AML-193 (cell line): ENCODE measurements around the gene PDSS1.
A peak's percentile ranks its signal among the peaks of the same experiment; 100 is the strongest.
"Not testable (repeated sequence)": the region's sequence is repeated elsewhere in the genome, so short reads cannot be mapped to it uniquely, and the experiment has no call there.

Source experiments
- DNase-seq, 2 experiments: peaks; one replicate each; lab custom pipeline; 2025; lab: John Stamatoyannopoulos, UW

PDSS1 gene

GRCh38 chr10:26697163-26697921 is at the start of gene PDSS1:
Gene PDSS1, plus strand, starts transcription at chr10:26697701. Its CDS starts 11 bp downstream, at chr10:26697712.
- DNase-seq = peak; percentile 53 to 66

- not testable (repeated sequence) for DNase-seq
Measured at GRCh38 chr10:26648245-26648636, 49.3 kb upstream of the PDSS1 start.

- no peak for DNase-seq
Measured at GRCh38 chr10:26650406-26650805, 47.1 kb upstream of the PDSS1 start.

GRCh38 chr10:26651476-26651875 is 46.0 kb upstream of the PDSS1 start:
- DNase-seq = not testable (repeated sequence)

GRCh38 chr10:26653004-26653403 is 44.5 kb upstream of the PDSS1 start:
- DNase-seq = no peak

GRCh38 chr10:26655746-26656145 is 41.8 kb upstream of the PDSS1 start:
- DNase-seq = no peak

- DNase-seq = no peak
Measured at GRCh38 chr10:26662864-26663263, 34.6 kb upstream of the PDSS1 start.

GRCh38 chr10:26665080-26666048 is 32.1 kb upstream of the PDSS1 start:
- no peak for DNase-seq

GRCh38 chr10:26675873-26676257 is 21.6 kb upstream of the PDSS1 start:
- DNase-seq = no peak

GRCh38 chr10:26679588-26679987 is 17.9 kb upstream of the PDSS1 start:
- DNase-seq = no peak

GRCh38 chr10:26681076-26681475 is 16.4 kb upstream of the PDSS1 start:
- DNase-seq = peak; percentile 63 to 72

GRCh38 chr10:26681971-26682370 is 15.5 kb upstream of the PDSS1 start:
- DNase-seq = not testable (repeated sequence)

GRCh38 chr10:26682931-26683330 is 14.6 kb upstream of the PDSS1 start:
- DNase-seq = no peak

GRCh38 chr10:26684667-26685264 is 12.7 kb upstream of the PDSS1 start:
- peak; percentile 69 to 73 for DNase-seq

GRCh38 chr10:26685441-26685840 is 12.1 kb upstream of the PDSS1 start:
- DNase-seq = no peak

GRCh38 chr10:26689399-26689798 is 8.1 kb upstream of the PDSS1 start:
- no peak for DNase-seq

- peak; percentile 36 to 42 for DNase-seq
Measured at GRCh38 chr10:26690731-26691475, 6.6 kb upstream of the PDSS1 start.

- not testable (repeated sequence) for DNase-seq
Measured at GRCh38 chr10:26694536-26694935, 3.0 kb upstream of the PDSS1 start.

- DNase-seq = peak; percentile 93 to 95
Measured at GRCh38 chr10:26696786-26697162, 727 bp upstream of the PDSS1 start.

- DNase-seq = no peak
Measured at GRCh38 chr10:26697922-26698608, 564 bp downstream of the PDSS1 start.

- DNase-seq = peak in 1 of 2 experiments; percentile 7
Measured at GRCh38 chr10:26698909-26699308, 1.4 kb downstream of the PDSS1 start.
